SK-N-SH treated with all-trans-retinoic acid at 6 μM for 48 hours (cell line): ENCODE measurements around the gene FGFRL1.

Experiments used
- ARNTL ChIP-seq: fragments of 450-650 bp; formaldehyde crosslinking; IDR thresholded peaks from 2 replicates; pipeline ENCODE4 v1.5.0; 2020; ENCODE audit warnings: low read depth, mild to moderate bottlenecking, moderate library complexity, borderline replicate concordance
- BACH2 ChIP-seq: fragments of 250-450 bp; sonication (Bioruptor Pico); IDR thresholded peaks from 2 replicates; pipeline ENCODE4 v1.9.0; 2021; ENCODE audit warnings: mild to moderate bottlenecking, borderline replicate concordance
- CREB5 ChIP-seq: fragments of 250-450 bp; sonication (Bioruptor Pico); IDR thresholded peaks from 2 replicates; pipeline ENCODE4 v1.5.1; 2020; ENCODE audit warnings: low read depth, mild to moderate bottlenecking, moderate library complexity
- ISL1 ChIP-seq: fragments of 250-450 bp; sonication (Bioruptor Pico); IDR thresholded peaks from 2 replicates; pipeline ENCODE4 v2.1.2; 2022; ENCODE audit warnings: mild to moderate bottlenecking, moderate library complexity
- OSR1 ChIP-seq: fragments of 250-450 bp; sonication (Bioruptor Pico); IDR thresholded peaks from 2 replicates; pipeline ENCODE4 v1.8.0; 2022; ENCODE audit warnings: moderate library complexity, mild to moderate bottlenecking, inconsistent platforms
- PPARA ChIP-seq: fragments of 250-450 bp; sonication (Bioruptor Pico); IDR thresholded peaks from 2 replicates; pipeline ENCODE4 v1.5.0; 2020; ENCODE audit warnings: mild to moderate bottlenecking, borderline replicate concordance
- RARB ChIP-seq: fragments of 250-450 bp; sonication (Bioruptor Pico); IDR thresholded peaks from 2 replicates; pipeline ENCODE4 v1.8.0; 2021; ENCODE audit warnings: mild to moderate bottlenecking, moderate library complexity
- TCF4 ChIP-seq: fragments of 250-450 bp; sonication (Bioruptor Pico); IDR thresholded peaks from 2 replicates; pipeline ENCODE4 v1.8.0; 2021; ENCODE audit warnings: mild to moderate bottlenecking, moderate library complexity, borderline replicate concordance
- ZFP3 ChIP-seq: fragments of 250-450 bp; sonication (Bioruptor Pico); IDR thresholded peaks from 2 replicates; pipeline ENCODE4 v1.5.0; 2020; ENCODE audit warnings: mild to moderate bottlenecking, moderate library complexity
- ZFP30 ChIP-seq: fragments of 450-650 bp; formaldehyde crosslinking; IDR thresholded peaks from 2 replicates; pipeline ENCODE4 v1.5.0; 2022; ENCODE audit warnings: mild to moderate bottlenecking, moderate library complexity
- ZNF8 ChIP-seq: fragments of 450-650 bp; formaldehyde crosslinking; IDR thresholded peaks from 2 replicates; pipeline ENCODE4 v1.5.0; 2020; ENCODE audit warnings: mild to moderate bottlenecking, moderate library complexity
- TF ChIP-seq, protein P1 (sequence below): fragments of 250-450 bp; sonication (Bioruptor Pico); IDR thresholded peaks from 2 replicates; pipeline ENCODE4 v1.8.0; 2020; ENCODE audit warnings: mild to moderate bottlenecking, moderate library complexity, borderline replicate concordance
- TF ChIP-seq, protein P2 (sequence below): fragments of 250-450 bp; sonication (Bioruptor Pico); IDR thresholded peaks from 2 replicates; pipeline ENCODE4 v1.8.0; 2021; ENCODE audit warnings: low read depth, mild to moderate bottlenecking, moderate library complexity, borderline replicate concordance
- TF ChIP-seq, protein P3 (sequence below): fragments of 250-450 bp; sonication (Bioruptor Pico); IDR thresholded peaks from 2 replicates; pipeline ENCODE4 v1.5.1; 2021; ENCODE audit warnings: mild to moderate bottlenecking, moderate library complexity

DNA sequence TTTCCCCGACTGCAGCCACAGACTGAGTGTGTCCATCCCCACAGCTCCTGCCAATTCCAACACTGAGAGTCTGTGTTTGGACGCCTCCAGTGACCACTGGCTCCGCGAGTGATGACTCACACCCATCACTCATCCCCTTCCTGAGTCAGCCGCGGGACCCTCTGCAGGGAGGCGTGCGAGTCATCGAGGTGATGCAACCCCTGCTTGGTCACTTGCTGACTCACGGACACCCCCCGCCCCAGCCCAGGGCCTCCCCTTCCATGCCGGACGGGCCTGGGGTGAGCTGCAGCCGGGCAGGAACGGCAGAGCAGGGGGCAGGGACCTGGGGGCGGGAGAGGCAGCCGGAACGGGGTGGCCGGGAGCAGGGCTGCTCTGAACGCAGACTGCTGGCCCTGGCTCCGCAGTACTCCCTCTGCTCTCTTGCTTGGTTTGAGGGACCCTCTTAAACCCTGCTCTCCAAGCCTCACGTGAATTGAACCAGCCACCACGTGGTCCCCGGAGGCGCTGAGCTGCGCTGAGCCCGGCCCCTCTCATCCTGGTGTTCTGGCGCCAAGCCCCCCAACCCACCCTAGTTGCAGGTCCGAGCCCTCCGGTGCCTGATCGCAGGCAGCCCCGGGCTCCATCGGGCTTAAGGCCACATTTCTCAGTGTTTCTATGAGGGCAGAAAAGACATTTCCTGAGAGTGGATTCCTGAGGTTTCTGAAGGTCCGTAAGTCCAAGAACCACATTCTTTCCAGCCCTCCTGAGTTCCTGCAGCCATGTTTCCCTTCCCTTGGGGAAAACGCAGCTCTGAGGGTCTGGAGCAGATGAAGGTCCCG is 32.4 kb downstream of the FGFRL1 start:
- TF ChIP-seq PPARA (CRISPR knock-in tag) (no peak), ZNF8 (CRISPR knock-in tag) (no peak), ZFP3 (CRISPR knock-in tag) (no peak), ZFP30 (no peak), ARNTL (CRISPR knock-in tag) (no peak), BACH2 (CRISPR knock-in tag) (no peak), TCF4 (CRISPR knock-in tag) (no peak), RARB (CRISPR knock-in tag) (no peak), OSR1 (no peak), CREB5 (CRISPR knock-in tag) (no peak), ISL1 (CRISPR knock-in tag) (no peak)
- TF ChIP-seq, protein P1, sequence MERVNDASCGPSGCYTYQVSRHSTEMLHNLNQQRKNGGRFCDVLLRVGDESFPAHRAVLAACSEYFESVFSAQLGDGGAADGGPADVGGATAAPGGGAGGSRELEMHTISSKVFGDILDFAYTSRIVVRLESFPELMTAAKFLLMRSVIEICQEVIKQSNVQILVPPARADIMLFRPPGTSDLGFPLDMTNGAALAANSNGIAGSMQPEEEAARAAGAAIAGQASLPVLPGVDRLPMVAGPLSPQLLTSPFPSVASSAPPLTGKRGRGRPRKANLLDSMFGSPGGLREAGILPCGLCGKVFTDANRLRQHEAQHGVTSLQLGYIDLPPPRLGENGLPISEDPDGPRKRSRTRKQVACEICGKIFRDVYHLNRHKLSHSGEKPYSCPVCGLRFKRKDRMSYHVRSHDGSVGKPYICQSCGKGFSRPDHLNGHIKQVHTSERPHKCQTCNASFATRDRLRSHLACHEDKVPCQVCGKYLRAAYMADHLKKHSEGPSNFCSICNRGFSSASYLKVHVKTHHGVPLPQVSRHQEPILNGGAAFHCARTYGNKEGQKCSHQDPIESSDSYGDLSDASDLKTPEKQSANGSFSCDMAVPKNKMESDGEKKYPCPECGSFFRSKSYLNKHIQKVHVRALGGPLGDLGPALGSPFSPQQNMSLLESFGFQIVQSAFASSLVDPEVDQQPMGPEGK = peak; percentile 83; the same call in 1 of the 2 replicates
- TF ChIP-seq, protein P2, sequence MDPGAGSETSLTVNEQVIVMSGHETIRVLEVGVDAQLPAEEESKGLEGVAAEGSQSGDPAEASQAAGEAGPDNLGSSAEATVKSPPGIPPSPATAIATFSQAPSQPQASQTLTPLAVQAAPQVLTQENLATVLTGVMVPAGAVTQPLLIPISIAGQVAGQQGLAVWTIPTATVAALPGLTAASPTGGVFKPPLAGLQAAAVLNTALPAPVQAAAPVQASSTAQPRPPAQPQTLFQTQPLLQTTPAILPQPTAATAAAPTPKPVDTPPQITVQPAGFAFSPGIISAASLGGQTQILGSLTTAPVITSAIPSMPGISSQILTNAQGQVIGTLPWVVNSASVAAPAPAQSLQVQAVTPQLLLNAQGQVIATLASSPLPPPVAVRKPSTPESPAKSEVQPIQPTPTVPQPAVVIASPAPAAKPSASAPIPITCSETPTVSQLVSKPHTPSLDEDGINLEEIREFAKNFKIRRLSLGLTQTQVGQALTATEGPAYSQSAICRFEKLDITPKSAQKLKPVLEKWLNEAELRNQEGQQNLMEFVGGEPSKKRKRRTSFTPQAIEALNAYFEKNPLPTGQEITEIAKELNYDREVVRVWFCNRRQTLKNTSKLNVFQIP (CRISPR knock-in tag) = no peak
- TF ChIP-seq, protein P3, sequence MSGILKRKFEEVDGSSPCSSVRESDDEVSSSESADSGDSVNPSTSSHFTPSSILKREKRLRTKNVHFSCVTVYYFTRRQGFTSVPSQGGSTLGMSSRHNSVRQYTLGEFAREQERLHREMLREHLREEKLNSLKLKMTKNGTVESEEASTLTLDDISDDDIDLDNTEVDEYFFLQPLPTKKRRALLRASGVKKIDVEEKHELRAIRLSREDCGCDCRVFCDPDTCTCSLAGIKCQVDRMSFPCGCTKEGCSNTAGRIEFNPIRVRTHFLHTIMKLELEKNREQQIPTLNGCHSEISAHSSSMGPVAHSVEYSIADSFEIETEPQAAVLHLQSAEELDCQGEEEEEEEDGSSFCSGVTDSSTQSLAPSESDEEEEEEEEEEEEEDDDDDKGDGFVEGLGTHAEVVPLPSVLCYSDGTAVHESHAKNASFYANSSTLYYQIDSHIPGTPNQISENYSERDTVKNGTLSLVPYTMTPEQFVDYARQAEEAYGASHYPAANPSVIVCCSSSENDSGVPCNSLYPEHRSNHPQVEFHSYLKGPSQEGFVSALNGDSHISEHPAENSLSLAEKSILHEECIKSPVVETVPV = no peak
